Activated CD4-positive, CD25-positive, alpha-beta regulatory T cell treated with anti-CD3 and anti-CD28 coated beads, Interleukin-2, amount 50 U/mL, for 24 hours (primary cell): ENCODE measurements around the gene ZFAND3.

Experiments
- ATAC-seq, 2 donors: fragments of 150-1000 bp; cut with Tn5 transposase; one replicate each; pipeline ENCODE4 v1.10.0; 2021; ENCODE audit warnings: mild to moderate bottlenecking in 1 of 2, moderate library complexity in 1 of 2

ZFAND3 gene

DNA sequence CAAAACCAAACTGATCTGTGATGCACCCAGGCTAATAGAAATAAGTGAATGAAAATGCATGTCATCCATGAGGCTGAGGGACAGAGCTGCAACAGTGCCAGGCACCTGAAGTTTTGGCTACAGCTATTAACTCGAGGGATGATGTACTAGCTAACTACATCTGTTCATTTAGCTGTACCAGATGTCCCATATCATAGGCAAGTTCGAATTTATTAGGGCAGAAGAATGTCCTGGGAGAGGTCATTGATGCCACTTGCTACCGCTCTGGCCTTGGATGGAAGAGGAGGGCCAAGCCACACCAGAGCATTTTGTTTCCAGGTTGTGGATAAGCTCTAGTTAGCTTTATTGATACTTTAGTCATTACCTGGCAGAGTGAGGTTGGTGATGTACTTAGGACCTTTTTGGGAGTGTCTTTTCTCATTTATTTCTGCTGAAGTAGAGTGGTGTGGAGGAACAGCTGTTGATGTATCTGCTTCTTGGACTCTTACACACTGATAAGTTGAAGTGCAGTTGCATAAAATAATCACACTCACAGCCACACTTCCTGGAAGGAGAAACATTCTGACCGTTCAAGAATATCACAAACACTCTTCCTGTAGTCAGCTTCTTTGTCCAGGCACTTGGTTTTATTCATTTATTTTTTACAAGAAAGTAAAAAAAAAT, 8.2 kb downstream of the ZFAND3 start:
- ATAC-seq = no peak

DNA sequence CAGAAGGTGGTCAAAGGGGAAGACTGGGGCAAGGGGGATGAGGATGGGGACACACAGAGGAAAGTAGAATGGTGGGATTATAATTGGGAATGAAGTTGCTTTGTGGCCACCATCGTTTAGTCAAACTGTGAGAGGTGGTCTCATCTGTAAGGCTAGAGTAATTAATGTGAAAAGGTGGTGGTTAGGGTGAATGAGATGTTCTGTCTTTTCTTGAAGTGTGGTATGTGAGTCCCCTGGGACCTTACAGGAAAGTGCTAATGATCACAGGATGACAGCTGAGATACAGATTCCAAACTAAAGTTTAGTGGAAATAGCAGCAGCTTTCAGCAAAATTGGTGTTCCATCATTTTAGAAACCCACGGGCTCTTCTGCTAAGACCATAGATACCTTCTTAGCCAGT, 10.7 kb downstream of the ZFAND3 start:
- ATAC-seq = no peak

DNA sequence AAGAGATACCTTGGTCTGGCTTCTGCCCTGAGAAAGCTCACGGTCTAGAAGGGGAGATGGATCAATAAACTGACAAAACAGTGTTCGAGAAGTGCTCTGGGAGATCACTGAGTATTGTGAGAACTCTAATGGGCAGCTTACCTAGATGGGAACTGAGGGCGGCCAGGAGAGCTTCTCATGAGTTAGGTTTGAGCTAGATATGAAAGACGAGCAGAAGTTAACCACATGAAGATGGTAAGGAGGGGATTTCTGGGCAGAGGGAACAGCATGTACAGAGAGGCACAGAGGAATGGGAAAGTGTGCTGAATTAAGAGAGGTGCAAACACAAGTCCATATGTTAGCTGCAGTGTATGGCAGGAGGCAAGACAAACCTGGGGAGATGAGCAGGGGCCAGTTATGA, 11.9 kb downstream of the ZFAND3 start:
- no peak for ATAC-seq

DNA sequence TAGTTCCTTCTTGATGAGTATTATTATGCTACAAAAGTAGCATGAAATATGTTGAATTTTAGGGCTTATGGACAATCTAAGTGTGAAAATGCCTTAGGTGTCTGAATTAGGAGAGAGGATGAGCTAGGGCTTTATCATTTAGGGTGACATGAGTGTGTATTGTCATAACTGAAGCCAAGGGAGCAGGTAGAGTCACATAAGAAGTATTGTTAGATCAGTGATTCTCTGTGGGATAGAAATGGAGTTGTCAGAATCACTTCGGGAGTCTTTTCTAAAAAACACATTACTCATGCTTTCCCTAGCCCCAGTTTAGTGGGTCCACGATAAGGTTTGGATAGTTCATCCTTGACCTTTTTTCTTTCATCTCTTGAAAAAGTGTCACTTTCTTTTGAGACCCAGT, 16.4 kb downstream of the ZFAND3 start:
- peak in 1 of 2 donors; percentile 21 for ATAC-seq

DNA sequence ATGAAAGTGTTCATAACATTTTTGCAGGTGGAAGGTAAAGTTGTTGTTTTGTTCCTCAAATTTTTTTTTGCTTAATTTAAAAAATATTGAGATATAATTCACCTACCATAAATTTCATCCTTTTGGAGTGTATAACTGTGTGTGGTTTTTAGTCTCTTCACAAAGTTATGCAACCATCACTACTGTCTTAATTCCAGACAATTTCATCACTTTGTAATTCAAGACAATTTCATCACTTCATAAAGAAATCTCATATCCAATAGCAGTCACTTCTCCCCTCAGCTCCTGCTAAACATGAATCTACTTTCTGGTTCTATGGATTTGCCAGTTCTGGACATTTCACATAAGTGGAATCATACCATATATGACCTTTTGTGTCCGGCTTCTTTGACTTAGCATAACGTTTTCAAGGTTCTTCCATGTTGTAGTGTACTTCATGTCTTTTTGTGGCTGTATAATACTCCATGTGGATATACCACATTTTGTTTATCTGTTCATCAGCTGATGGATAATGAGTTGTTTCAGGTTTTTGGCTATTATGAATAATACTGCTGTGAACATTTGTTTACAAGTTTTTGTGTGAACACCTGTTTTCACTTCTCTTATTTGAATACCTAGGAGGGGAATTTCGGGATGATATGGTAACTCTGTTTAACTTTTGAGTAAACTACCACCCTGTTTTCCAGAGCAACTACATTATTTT, 18.8 kb downstream of the ZFAND3 start:
- ATAC-seq = no peak

DNA sequence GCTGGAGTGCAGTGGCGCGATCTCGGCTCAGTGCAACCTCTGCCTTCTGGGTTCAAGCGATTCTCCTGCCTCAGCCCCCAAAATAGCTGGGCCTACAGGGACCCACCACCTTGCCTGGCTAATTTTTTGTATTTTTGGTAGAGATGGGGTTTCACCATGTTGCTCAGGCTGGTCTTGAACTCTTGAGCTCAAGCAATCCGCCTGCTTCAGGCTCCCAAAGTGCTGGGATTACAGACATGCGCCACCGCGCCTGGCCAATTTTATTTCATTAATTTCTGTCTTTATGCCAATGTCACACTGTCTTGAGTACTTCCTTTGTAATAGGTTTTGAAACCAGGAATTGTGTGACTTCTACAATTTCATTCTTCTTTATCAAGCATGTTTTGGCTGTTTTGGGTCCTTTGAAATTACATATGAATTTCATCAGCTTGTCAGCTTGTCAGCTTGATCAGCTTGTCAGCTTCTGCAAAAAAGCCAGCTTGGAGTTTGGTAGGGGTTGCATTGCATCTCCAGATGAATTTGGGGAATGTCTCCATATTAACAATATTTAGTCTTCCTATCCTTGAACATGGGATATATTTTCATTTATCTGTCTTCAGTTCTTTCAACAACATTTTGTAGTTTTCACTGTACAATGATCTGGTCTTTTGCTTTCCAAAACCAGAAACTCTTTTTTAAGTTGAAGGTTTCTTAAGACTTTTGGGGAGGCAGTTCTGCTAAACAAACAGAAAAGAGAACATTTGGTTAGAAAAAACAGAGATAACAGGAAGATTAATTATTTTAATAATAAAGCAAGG, 20.8 kb downstream of the ZFAND3 start:
- no peak for ATAC-seq

DNA sequence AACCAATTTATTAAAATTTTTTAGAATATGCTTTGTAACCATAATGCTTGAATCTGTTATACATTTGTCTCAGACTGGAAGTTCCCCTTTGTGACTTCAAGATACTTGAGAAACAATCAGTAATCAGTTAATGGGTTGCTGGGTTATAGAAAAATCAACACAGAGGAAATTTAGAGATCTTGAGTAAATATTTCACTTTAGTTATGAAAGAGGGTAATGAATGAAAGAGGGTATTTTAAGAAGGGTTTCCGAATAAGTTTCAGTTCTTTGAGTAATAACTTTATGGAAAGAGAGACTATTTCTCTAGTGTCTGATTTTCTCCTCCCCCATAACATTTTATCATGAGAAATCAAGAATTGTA, 21.4 kb downstream of the ZFAND3 start:
- peak; percentile 48 to 76 for ATAC-seq

DNA sequence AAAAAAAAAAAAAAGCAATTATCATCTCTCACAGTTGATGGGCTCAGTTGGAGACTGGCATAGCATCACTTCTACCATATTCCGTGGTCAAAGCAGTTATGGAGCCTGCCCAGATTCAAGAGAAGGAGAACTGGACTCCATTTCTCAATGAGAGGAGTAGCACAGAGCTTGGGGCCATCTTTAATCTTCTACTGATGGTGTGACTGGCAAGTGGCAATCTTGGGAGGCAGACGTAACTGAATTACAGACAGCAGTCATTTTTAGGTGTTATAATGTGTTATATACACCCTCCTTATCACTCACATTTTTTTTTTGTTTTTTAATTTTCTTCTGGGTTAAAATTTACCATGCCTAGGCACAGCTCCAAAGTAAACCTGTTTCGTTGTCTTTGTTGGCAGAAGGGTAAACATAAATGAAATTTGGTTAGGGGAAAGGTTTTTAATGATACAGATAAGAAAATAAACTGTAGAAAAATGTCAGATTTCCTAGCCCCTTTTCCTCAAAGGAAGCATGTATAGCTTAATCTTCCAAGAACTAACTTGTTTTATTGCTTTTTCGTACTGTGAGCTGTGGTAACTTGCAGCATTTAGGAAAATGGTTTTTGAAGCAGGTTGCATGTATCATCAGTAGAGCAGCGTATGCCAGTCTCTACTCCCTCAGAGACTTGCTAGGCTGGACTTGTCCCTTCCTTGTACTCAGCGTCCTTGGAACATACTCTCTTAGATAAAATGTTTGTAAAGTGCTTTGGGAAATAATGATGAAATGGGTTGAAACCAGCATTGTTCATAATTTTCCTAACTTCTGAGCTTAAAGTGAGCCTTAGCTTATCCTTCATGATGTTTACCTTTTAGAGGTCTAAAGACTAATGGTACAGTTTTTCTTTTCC, 25.7 kb downstream of the ZFAND3 start:
- ATAC-seq = no peak

DNA sequence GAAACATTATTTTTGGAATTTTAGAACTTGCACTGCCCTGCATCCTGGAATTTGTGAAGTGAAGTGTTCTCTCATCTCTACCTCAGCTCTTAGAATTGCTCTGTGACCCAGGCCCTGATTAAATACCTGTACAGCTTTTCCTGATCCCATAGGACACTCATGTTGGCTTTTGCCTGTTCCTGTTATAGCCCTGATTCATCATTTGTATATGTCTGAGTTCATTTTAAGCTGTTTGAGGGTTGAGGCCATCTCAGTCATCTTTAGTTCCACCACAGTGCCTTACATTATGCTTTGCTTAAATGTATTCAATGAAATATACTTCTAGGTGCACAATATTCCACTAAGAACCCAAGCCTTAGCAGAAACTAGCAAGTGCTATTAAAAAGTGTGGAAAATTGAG, 26.4 kb downstream of the ZFAND3 start:
- no peak for ATAC-seq

DNA sequence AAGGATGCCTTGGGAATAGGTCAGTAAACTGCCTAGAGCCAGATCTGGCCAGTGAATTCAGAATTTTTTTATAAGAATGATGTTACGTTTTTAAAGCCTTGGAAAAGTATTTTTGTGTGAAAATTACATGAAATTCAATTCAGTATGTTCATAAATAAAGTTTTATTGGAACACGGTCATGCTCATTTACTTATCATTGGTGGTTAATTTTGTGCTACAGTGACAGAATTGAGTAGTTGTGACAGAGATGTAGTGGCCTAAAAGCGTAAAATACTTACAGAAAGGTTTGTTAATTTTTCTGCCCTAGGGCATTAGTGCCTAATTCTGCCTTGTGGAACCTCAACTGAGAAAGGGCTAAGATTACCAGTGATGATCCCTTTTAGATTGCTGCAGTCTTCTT, 28.2 kb downstream of the ZFAND3 start:
- ATAC-seq = no peak

DNA sequence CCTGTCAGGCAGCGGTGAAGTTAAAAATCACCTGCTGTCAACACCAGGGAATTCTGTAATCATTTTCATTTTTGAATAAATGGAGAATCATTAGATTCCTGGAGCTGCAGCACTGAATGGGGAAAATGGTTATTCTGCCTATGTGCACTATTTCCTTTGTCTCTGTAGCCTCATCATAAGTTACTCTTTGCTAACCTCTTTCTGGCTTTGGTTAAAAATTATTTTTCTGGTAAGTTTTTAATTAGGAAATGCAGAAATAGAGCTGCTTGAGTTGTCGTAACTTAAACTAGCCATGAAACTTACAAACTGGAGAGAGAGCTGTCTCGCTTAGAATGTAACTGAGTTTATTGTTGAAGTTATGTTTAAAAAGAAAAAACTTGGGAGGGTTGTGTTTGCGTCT, 28.8 kb downstream of the ZFAND3 start:
- ATAC-seq = no peak

DNA sequence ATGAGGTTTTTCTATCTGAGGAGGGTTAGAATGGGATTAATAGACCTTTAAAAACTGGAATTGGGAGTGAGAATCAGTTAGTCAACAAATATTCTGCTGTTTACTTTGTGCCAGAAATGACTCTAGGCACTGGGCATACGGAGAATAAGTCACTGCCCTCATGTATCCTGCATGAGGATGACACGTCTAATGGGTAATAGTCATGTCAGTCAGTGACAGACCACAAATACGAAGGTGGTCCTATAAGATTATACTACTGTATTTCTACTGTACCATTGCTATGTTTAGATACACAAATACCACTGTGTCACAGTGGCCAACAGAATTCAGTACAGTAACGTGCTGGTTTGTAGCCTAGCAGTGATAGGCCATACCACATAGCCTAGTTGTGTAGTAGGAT, 30.7 kb downstream of the ZFAND3 start:
- ATAC-seq = peak; percentile 41 to 53

DNA sequence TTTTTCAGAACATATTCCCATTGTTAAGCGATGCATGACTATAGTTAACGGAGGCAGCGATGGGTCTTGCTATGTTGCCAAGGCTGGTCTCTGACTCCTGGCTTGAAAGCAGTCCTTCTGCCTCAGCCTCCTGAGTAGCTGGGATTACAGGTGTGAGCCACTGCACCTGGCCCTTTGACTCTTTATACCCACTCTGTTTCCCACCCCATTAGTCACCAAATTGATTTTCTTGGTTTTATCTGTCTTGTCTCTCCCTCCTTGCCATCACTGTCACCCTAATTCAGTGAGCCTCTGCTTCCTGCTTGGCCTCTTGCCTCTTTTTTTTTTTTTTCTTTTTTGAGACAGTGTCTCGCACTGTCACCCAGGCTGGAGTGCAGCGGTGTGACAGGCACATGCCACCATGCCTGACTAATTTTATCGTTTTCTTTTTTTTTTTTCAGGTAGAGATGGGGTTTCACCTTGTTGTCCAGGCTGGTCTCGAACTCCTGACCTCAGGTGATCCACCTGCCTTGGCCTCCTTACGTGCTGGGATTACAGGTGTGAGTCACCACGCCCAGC, 31.3 kb downstream of the ZFAND3 start:
- ATAC-seq = peak; percentile 58 to 63

DNA sequence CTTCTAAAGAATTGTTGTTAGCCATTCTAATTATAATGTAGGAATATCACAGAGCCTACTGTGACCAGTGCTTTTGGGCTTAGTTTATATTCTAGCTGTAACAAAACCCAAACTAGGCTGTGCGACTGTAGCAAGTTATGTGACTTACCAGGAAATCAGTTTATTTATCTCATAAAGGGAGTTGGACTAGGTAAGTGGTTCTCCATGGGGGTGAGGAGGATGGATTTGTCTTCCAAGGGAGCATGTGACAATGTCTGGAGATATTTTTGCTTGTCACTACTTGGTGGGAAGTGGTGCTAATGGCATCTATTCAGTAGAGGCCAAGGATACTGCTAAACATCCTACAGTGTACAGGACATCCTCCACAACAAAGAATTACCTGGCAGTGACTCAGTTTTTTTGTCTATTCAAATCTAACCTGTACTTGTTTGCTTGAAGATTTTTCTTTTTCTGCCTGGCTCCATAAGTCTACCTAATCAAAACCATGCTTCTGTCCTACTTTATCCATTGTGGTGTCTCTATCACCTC, 32.5 kb downstream of the ZFAND3 start:
- ATAC-seq = no peak

DNA sequence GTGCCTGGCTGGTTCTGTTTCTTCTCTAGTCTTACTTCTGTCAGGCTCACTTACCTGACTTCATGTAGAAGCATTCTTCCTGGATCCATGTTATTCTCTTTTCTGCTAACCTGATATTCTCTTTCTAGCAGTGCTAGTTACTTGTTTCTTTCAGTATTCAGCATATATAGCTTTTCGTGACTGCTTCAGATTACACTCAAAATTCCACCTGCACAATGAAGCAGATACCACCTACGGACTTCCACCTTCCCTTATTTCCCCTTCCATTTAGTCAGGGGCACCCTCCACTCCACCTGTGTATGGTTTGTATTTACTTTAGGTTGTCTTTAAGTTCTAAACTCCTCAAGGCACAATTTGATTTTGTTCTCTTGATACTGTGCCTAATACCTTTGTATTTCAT, 36.8 kb downstream of the ZFAND3 start:
- no peak for ATAC-seq

DNA sequence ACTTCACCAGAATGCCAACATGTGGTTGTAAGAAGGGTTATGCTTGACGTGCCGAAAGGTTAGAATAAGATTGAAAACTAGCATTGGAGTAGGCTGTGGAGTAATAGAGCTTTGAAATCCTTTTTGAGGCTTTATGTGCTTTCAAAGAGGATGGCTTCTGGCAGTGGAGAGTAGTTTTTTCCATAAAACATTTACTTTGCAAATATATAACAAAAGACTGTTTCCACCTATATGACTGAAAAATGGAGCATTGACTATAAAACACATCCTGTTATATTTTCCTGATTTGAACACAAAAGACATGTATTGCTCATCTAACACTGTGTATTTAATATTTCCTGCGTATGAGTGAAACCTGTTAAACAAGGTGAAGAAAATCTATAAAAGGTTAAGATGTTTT, 38.8 kb downstream of the ZFAND3 start:
- peak; percentile 28 to 68 for ATAC-seq

DNA sequence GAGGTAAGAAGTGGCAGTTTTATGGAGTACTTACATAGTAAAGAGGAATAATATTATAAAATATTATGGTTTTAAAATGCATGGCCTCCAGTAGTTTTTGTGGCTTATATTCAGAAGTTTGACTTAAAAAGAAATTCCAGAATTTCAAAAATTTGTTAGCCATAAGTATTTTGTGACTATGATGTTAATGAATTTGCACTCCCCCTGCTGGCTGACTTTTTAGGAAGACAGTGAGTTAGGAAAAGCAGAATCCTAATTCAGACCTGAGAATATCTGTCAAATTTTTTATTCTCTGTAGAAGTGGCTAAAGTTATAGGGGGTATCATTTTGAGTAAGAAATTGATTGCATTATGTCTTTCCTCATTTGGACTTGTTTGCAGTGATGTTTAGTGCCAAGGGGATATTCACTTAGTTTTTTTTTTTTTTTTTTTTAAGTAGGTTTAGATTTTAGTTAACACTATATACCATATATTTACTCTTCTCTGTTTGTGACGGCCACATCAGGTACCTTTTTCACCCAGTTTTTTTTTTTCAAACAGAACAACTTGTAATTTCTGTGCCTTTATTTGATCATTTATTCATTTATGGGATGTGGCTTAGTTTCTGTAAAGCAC, 40.8 kb downstream of the ZFAND3 start:
- no peak for ATAC-seq

DNA sequence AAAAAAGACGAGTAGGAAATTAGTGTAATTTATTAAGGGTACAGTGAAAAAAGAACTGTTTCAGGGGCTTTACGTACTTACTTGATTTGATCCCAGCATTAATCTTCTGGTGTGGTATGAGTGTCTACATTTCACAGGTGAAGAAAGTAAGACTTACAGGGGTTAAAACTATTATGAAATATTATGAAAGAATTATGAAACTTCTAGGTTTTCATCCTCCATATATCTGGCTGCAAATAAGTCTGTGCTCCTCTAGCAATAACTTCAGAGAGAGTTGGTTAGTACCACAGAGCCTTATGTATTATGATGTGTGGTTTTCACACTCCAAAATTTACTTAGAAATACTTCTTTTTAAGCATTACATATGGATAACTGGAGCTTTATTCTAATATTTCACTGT, 41.9 kb downstream of the ZFAND3 start:
- no peak for ATAC-seq

DNA sequence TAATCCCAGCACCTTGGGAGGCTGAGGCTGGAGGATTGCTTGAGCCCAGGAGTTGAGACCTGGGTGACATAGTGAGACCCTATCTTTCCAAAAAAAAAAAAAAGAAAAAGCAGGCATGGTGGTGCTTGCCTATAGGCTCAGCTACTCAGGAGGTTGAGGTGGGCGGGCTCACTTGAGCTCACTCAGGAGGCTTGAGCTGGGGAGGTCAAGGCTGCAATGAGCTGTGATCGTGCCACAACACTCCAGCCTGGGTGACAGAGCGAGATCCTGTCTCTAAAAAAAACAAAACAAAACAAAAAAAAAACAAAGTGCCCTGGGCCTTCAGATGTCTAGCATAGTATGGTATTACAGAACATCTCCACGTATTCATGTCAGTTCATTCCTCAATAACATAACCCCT, 42.9 kb downstream of the ZFAND3 start:
- ATAC-seq = no peak

DNA sequence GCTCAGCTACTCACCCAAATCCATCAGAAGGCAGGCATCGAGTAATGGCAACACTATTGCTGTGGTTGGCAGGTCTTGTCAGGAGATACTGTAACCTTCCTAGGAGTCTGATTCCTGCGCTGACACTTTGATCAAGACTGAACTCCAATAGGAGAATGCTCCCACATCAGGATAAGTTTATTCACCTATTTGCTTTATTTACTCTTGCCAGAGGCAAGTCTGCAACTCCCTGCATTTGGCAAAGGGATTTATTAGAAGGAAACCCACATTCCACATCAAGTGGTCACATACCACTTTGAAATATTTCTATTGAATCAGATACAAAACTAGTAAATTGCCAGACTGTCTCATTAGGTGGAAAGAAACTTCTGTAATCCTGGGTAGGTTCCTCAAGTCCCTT, 43.5 kb downstream of the ZFAND3 start:
- no peak for ATAC-seq

DNA sequence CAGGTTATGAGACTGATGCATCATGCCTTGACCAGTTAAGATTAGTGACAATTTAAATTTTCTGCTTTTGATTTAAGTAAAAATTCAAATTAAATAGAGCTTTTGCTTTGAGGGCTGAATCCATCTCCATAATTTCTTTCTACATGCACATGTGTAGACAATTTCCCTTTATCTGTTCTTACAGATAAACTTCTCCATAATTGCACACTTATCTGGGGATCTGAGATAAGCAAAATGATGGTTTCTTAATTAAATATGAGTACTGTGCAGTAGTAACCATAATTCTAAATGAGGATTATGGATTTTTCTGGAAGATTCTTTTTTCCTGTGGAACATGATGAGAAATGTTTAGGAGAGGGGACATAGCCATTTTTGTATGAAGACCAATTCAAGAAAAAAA, 44.7 kb downstream of the ZFAND3 start:
- ATAC-seq = no peak

DNA sequence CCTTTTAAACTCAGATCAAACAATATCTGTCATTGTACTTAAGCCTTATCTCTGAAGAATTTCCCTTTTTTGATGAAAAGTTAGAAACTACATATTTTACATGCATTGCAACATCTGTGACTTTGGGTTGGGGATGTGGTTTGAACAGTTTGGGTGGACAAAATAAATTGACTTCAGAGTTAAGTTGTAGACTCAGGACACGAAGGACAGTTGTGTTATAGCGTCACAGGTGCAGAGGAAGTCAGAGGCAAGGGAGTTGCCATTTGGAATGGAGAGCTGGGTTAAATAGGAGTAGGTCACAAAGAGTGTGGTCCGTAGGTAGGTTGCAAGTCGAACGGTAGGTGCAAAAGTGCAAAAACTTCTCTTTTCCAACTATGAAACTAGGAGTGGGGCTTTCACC, 46.0 kb downstream of the ZFAND3 start:
- ATAC-seq = no peak
